Measurements from ENCODE around the gene REPS2.

The REPS2 gene

GRCh38 chrX:17007134-17007768 lies 60.8 kb downstream of the REPS2 start:
- DNase-seq = no peak

- DNase-seq = no peak
Measured at GRCh38 chrX:17009856-17010625, 63.6 kb downstream of the REPS2 start.

GRCh38 chrX:17012465-17012864 lies 66.0 kb downstream of the REPS2 start:
- DNase-seq = no peak

- DNase-seq = no peak
Measured at GRCh38 chrX:17014216-17014615, 67.8 kb downstream of the REPS2 start.

- no peak for DNase-seq
Measured at GRCh38 chrX:17017134-17017533, 70.7 kb downstream of the REPS2 start.

- DNase-seq = no peak
Measured at GRCh38 chrX:17020356-17020755, 73.9 kb downstream of the REPS2 start.

GRCh38 chrX:17020851-17021821 lies 74.7 kb downstream of the REPS2 start:
- peak; percentile 47 for DNase-seq

GRCh38 chrX:17021851-17022604 lies 75.6 kb downstream of the REPS2 start:
- no peak for DNase-seq

- DNase-seq = no peak
Measured at GRCh38 chrX:17023661-17024060, 77.2 kb downstream of the REPS2 start.

- DNase-seq = no peak
Measured at GRCh38 chrX:17024886-17025285, 78.4 kb downstream of the REPS2 start.

- no peak for DNase-seq
Measured at GRCh38 chrX:17025621-17026302, 79.3 kb downstream of the REPS2 start.

GRCh38 chrX:17027931-17028330 lies 81.5 kb downstream of the REPS2 start:
- no peak for DNase-seq

- DNase-seq = no peak
Measured at GRCh38 chrX:17028356-17028755, 81.9 kb downstream of the REPS2 start.

GRCh38 chrX:17030092-17030491 lies 83.6 kb downstream of the REPS2 start:
- DNase-seq = no peak

GRCh38 chrX:17030580-17031270 lies 84.3 kb downstream of the REPS2 start:
- no peak for DNase-seq

- DNase-seq = no peak
Measured at GRCh38 chrX:17031827-17032226, 85.4 kb downstream of the REPS2 start.

- DNase-seq = no peak
Measured at GRCh38 chrX:17032351-17032750, 85.9 kb downstream of the REPS2 start.

GRCh38 chrX:17033225-17033624 lies 86.8 kb downstream of the REPS2 start:
- no peak for DNase-seq

- no peak for DNase-seq
Measured at GRCh38 chrX:17035111-17035510, 88.7 kb downstream of the REPS2 start.

- no peak for DNase-seq
Measured at GRCh38 chrX:17036171-17036961, 89.9 kb downstream of the REPS2 start.

- DNase-seq = no peak
Measured at GRCh38 chrX:17038277-17038676, 91.8 kb downstream of the REPS2 start.
